Measurements from ENCODE around the gene NR1I2. TPM values are rescaled to one million over a fixed set of nuclear protein-coding genes. Genes with fewer than 3 reads are reported as not detected.

NR1I2 gene
- polyA plus RNA-seq (2011; rRNA removed) (0.03 TPM in 1 of 2 replicates, not detected in the other), polyA plus RNA-seq (2017; fragmentation: RNase III; extraction: RNeasy Plus Mini Kit Qiagen cat#74134 plus additional on column Dnase treatment) (0.05 TPM in 1 of 3 replicates, not detected in the others), polyA minus RNA-seq (2011; rRNA and poly(A)+ RNA removed) (not detected in 2 replicates)
- polyA plus RNA-seq (2012; cell fraction: cytosol; rRNA removed): not detected in 2 replicates
- polyA plus RNA-seq (2012; cell fraction: nucleus; rRNA removed): 0.13 TPM in 1 of 2 replicates, not detected in the other

GRCh38 chr3:119781330-119782198 is at the start of gene NR1I2:
TSS of gene NR1I2 (plus strand) at chr3:119782101.
- no peak within 1 kb of the TSS for H3K27ac ChIP-seq
- POLR2A ChIA-PET: no interaction called here
- CTCF ChIA-PET: no interaction called here
- 0 out of 3 replicates have a peak, but pooled peaks cover under 1% of the 10 kb centered on the region for H3K9me3 ChIP-seq
- no peak within 1 kb of the TSS for H3K4me3 ChIP-seq
- peaks cover 4% of the 10 kb centered on the region; the same call in 1 of the 3 replicates for H3K4me1 ChIP-seq
- no peak for DNase-seq (ENCODE audit: low read depth in 1 of 2, low spot score in 1 of 2)
- FAIRE-seq: no peak
- ATAC-seq: no peak
- no peak for TF ChIP-seq CHD2 (IDR thresholded peaks at IDR 0.05; ENCODE audit: low read length, partially characterized antibody)
- TF ChIP-seq EHMT2 (IDR thresholded peaks at IDR 0.05; ENCODE audit: low read depth): no peak
- TF ChIP-seq TFCP2L1 (CRISPR knock-in tag; IDR thresholded peaks at IDR 0.05): no peak
- TF ChIP-seq HOXA7 (CRISPR knock-in tag; IDR thresholded peaks at IDR 0.05): no peak
- no peak for TF ChIP-seq ZSCAN20 (CRISPR knock-in tag; IDR thresholded peaks at IDR 0.05)
- no peak for TF ChIP-seq RFX5 (IDR thresholded peaks at IDR 0.05)
- TF ChIP-seq JUNB (IDR thresholded peaks at IDR 0.05): no peak
- no peak for TF ChIP-seq CHD4 (IDR thresholded peaks at IDR 0.05; ENCODE audit: borderline replicate concordance)
- TF ChIP-seq CBX8 (IDR thresholded peaks at IDR 0.05): no peak
- TF ChIP-seq KDM1A (IDR thresholded peaks at IDR 0.05; ENCODE audit: low read depth): no peak
- no peak for TF ChIP-seq JUN (IDR thresholded peaks at IDR 0.05)
- no peak for TF ChIP-seq PHF8 (IDR thresholded peaks at IDR 0.05; ENCODE audit: borderline replicate concordance, low read depth)
- TF ChIP-seq GATA3 (IDR thresholded peaks at IDR 0.05; ENCODE audit: borderline replicate concordance): no peak
- no peak for TF ChIP-seq KDM5A (IDR thresholded peaks at IDR 0.05)
- TF ChIP-seq NPAS2 (CRISPR knock-in tag; IDR thresholded peaks at IDR 0.05; ENCODE audit: borderline replicate concordance): no peak
- no peak for TF ChIP-seq ZFP36 (IDR thresholded peaks at IDR 0.05; ENCODE audit: borderline replicate concordance, partially characterized antibody)
- no peak for TF ChIP-seq FOSL2 (IDR thresholded peaks at IDR 0.05)
- TF ChIP-seq FOSL2 (CRISPR knock-in tag; IDR thresholded peaks at IDR 0.05): no peak
- no peak within 1 kb of the TSS for H3K4me2 ChIP-seq
- 78% methylated on average over 10 of the region's 10 CpGs for WGBS (ENCODE audit: missing lambda C conversion rate)

GRCh38 chr3:119733812-119734211 is 48.1 kb upstream of the NR1I2 start:
- POLR2A ChIA-PET: no interaction called here
- TF ChIP-seq, protein P1, sequence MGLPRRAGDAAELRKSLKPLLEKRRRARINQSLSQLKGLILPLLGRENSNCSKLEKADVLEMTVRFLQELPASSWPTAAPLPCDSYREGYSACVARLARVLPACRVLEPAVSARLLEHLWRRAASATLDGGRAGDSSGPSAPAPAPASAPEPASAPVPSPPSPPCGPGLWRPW (IDR thresholded peaks at IDR 0.05): no peak
- TF ChIP-seq NPAS2 (CRISPR knock-in tag; IDR thresholded peaks at IDR 0.05; ENCODE audit: borderline replicate concordance) (no peak), ZC3H11A (IDR thresholded peaks at IDR 0.05) (no peak), HDAC2 (IDR thresholded peaks at IDR 0.05) (no peak), CEBPB (IDR thresholded peaks at IDR 0.05) (no peak)

GRCh38 chr3:119738741-119739140 is 43.2 kb upstream of the NR1I2 start:
- ChIA-PET POLR2A (no interaction called here), CTCF (no interaction called here)
- no peaks in the 10 kb centered on the region for H3K9me3 ChIP-seq
- no peak for TF ChIP-seq FOSB (CRISPR knock-in tag; IDR thresholded peaks at IDR 0.05)
- no peak for TF ChIP-seq TP53 (CRISPR knock-in tag; IDR thresholded peaks at IDR 0.05)
- no peak for TF ChIP-seq MAZ (IDR thresholded peaks at IDR 0.05; ENCODE audit: borderline replicate concordance, low read depth, low read length)
- TF ChIP-seq RFX5 (IDR thresholded peaks at IDR 0.05): no peak
- TF ChIP-seq, protein P1 (IDR thresholded peaks at IDR 0.05): no peak
- TF ChIP-seq KDM1A (IDR thresholded peaks at IDR 0.05; ENCODE audit: low read depth): no peak
- TF ChIP-seq JUNB (IDR thresholded peaks at IDR 0.05): no peak
- no peak for TF ChIP-seq HOXB5 (CRISPR knock-in tag; IDR thresholded peaks at IDR 0.05)
- TF ChIP-seq, protein P2, sequence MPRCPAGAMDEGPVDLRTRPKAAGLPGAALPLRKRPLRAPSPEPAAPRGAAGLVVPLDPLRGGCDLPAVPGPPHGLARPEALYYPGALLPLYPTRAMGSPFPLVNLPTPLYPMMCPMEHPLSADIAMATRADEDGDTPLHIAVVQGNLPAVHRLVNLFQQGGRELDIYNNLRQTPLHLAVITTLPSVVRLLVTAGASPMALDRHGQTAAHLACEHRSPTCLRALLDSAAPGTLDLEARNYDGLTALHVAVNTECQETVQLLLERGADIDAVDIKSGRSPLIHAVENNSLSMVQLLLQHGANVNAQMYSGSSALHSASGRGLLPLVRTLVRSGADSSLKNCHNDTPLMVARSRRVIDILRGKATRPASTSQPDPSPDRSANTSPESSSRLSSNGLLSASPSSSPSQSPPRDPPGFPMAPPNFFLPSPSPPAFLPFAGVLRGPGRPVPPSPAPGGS (IDR thresholded peaks at IDR 0.05): no peak
- TF ChIP-seq HDAC2 (IDR thresholded peaks at IDR 0.05): no peak
- TF ChIP-seq POLR2AphosphoS2 (conservative IDR thresholded peaks at IDR 0.05; ENCODE audit: low read length): no peak
- TF ChIP-seq CBX8 (IDR thresholded peaks at IDR 0.05): no peak
- no peak for TF ChIP-seq TFCP2L1 (CRISPR knock-in tag; IDR thresholded peaks at IDR 0.05)
- peak; percentile 39 for FAIRE-seq
- DNase-seq (ENCODE audit: low read depth in 1 of 2, low spot score in 1 of 2): no peak
- H3K4me3 ChIP-seq: no peak overlapping the region
- H3K4me2 ChIP-seq: no peak overlapping the region
- no peak overlapping the region for H3K27ac ChIP-seq
- no peak for ATAC-seq
- no peaks in the 10 kb centered on the region for H3K4me1 ChIP-seq

More at GRCh38 chr3:119733812-119734211, 48.1 kb upstream of the NR1I2 start:
- H3K4me2 ChIP-seq: no peak overlapping the region
- H3K4me1 ChIP-seq: no peaks in the 10 kb centered on the region; the same call in 2 of the 3 replicates
- no peaks in the 10 kb centered on the region for H3K9me3 ChIP-seq
- FAIRE-seq (no peak), DNase-seq (ENCODE audit: low read depth in 1 of 2, low spot score in 1 of 2) (no peak), ATAC-seq (no peak)
- H3K27ac ChIP-seq: no peak overlapping the region
- CTCF ChIA-PET: interaction anchor here (1.2 kb wide), 1 partner anchor 31 kb away, joined by 3 read pairs; no protein-coding TSS in a partner anchor
- H3K4me3 ChIP-seq: no peak overlapping the region
- WGBS (ENCODE audit: missing lambda C conversion rate): 70% methylated on average over 5 of the region's 5 CpGs

Data from A549 (cell line).